Activated naive CD4-positive, alpha-beta T cell treated with anti-CD3 and anti-CD28 coated beads, Interleukin-2, amount 10 ng/mL, durations not matched to agents 7 days and 5 days (primary cell): ENCODE results near the gene NKD1.
"Not testable (repeated sequence)": the region's sequence is repeated elsewhere in the genome, so short reads cannot be mapped to it uniquely, and the experiment has no call there.

Experiments used
- CTCF ChIA-PET: fragments of 350-600 bp; sonication (Branson Sonifier 250); formaldehyde crosslinking; loops from one replicate; lab custom pipeline; 2021; ENCODE audit warnings: antibody characterized with exemption; lab: Charles Lee
- DNase-seq: peaks from one replicate; pipeline ENCODE4 v3.0.0-alpha.2; 2020
- H3K27ac Mint-ChIP-seq: one replicate; pipeline ENCODE4 v1.8.0; 2021; ENCODE audit warnings: mild to moderate bottlenecking, moderate library complexity, mixed read lengths
- H3K27me3 Mint-ChIP-seq: one replicate; pipeline ENCODE4 v1.8.0; 2021; ENCODE audit warnings: mild to moderate bottlenecking, mixed read lengths
- H3K36me3 Mint-ChIP-seq: one replicate; pipeline ENCODE4 v1.8.0; 2021; ENCODE audit warnings: mixed read lengths
- H3K4me1 Mint-ChIP-seq: one replicate; pipeline ENCODE4 v1.8.0; 2021; ENCODE audit warnings: mixed read lengths
- H3K4me3 Mint-ChIP-seq: one replicate; pipeline ENCODE4 v1.8.0; 2021; ENCODE audit warnings: mild to moderate bottlenecking, moderate library complexity, mixed read lengths
- H3K9me3 Mint-ChIP-seq: one replicate; pipeline ENCODE4 v1.8.0; 2021; ENCODE audit warnings: mixed read lengths

The NKD1 gene

GRCh38 chr16:50526249-50526648, 21.9 kb upstream of the NKD1 start:
- no peaks in the 10 kb centered on the region for H3K36me3 Mint-ChIP-seq
- CTCF ChIA-PET = no interaction called here
- no peaks in the 10 kb centered on the region for H3K4me1 Mint-ChIP-seq
- H3K4me3 Mint-ChIP-seq = no peak overlapping the region
- peaks cover 15% of the 10 kb centered on the region for H3K9me3 Mint-ChIP-seq
- H3K27ac Mint-ChIP-seq = no peak overlapping the region
- no peak for DNase-seq
- peaks cover 45% of the 10 kb centered on the region for H3K27me3 Mint-ChIP-seq

- Mint-ChIP-seq H3K36me3 (no peaks in the 10 kb centered on the region), H3K27me3 (peaks cover 43% of the 10 kb centered on the region), H3K27ac (no peak overlapping the region), H3K4me3 (no peak overlapping the region), H3K9me3 (peaks cover 15% of the 10 kb centered on the region), H3K4me1 (no peaks in the 10 kb centered on the region)
- DNase-seq = no peak
- CTCF ChIA-PET = no interaction called here
These were observed 21.4 kb upstream of the NKD1 start for GRCh38 chr16:50526796-50527195.

- no peak for DNase-seq
- Mint-ChIP-seq H3K27ac (no peak overlapping the region), H3K9me3 (peaks cover 15% of the 10 kb centered on the region), H3K4me1 (no peaks in the 10 kb centered on the region), H3K36me3 (no peaks in the 10 kb centered on the region), H3K27me3 (peaks cover 34% of the 10 kb centered on the region), H3K4me3 (no peak overlapping the region)
- CTCF ChIA-PET = no interaction called here
These were observed 19.4 kb upstream of the NKD1 start for GRCh38 chr16:50528820-50529219.

GRCh38 chr16:50529334-50529733, 18.9 kb upstream of the NKD1 start:
- H3K27ac Mint-ChIP-seq = no peak overlapping the region
- H3K4me1 Mint-ChIP-seq = no peaks in the 10 kb centered on the region
- DNase-seq = no peak
- no peaks in the 10 kb centered on the region for H3K36me3 Mint-ChIP-seq
- H3K27me3 Mint-ChIP-seq = peaks cover 37% of the 10 kb centered on the region
- peaks cover 15% of the 10 kb centered on the region for H3K9me3 Mint-ChIP-seq
- CTCF ChIA-PET = no interaction called here
- H3K4me3 Mint-ChIP-seq = no peak overlapping the region

- Mint-ChIP-seq H3K9me3 (peaks cover 15% of the 10 kb centered on the region), H3K36me3 (no peaks in the 10 kb centered on the region), H3K4me1 (no peaks in the 10 kb centered on the region), H3K4me3 (no peak overlapping the region), H3K27ac (no peak overlapping the region), H3K27me3 (peaks cover 37% of the 10 kb centered on the region)
- DNase-seq = no peak
- CTCF ChIA-PET = no interaction called here
These were observed 17.6 kb upstream of the NKD1 start for GRCh38 chr16:50530277-50531236.

- CTCF ChIA-PET = interaction anchor here (0.6 kb wide), 1 partner anchor 47 kb away, joined by 3 read pairs; no protein-coding TSS in a partner anchor
- DNase-seq = no peak
- Mint-ChIP-seq H3K36me3 (no peaks in the 10 kb centered on the region), H3K27ac (no peak overlapping the region), H3K4me3 (no peak overlapping the region), H3K4me1 (no peaks in the 10 kb centered on the region), H3K9me3 (peaks cover 15% of the 10 kb centered on the region), H3K27me3 (peaks cover 30% of the 10 kb centered on the region)
These were observed 16.8 kb upstream of the NKD1 start for GRCh38 chr16:50531359-50531758.

GRCh38 chr16:50531901-50532300, 16.3 kb upstream of the NKD1 start:
- H3K36me3 Mint-ChIP-seq = no peaks in the 10 kb centered on the region
- no peak for DNase-seq
- H3K27ac Mint-ChIP-seq = no peak overlapping the region
- peaks cover 15% of the 10 kb centered on the region for H3K9me3 Mint-ChIP-seq
- CTCF ChIA-PET = interaction anchor here (0.6 kb wide), 2 partner anchors 19 to 48 kb away, joined by 3 read pairs; no protein-coding TSS in a partner anchor
- H3K4me1 Mint-ChIP-seq = no peaks in the 10 kb centered on the region
- peaks cover 30% of the 10 kb centered on the region for H3K27me3 Mint-ChIP-seq
- H3K4me3 Mint-ChIP-seq = no peak overlapping the region

GRCh38 chr16:50532576-50532975, 15.6 kb upstream of the NKD1 start:
- CTCF ChIA-PET = interaction anchor here (0.6 kb wide), 1 partner anchor 19 kb away, joined by 3 read pairs; no protein-coding TSS in a partner anchor

GRCh38 chr16:50533317-50533716, 14.9 kb upstream of the NKD1 start:
- Mint-ChIP-seq H3K9me3 (peaks cover 15% of the 10 kb centered on the region), H3K4me1 (no peaks in the 10 kb centered on the region), H3K27me3 (peaks cover 36% of the 10 kb centered on the region), H3K27ac (no peak overlapping the region), H3K36me3 (no peaks in the 10 kb centered on the region), H3K4me3 (no peak overlapping the region)
- DNase-seq = no peak
- CTCF ChIA-PET = no interaction called here

More at GRCh38 chr16:50532576-50532975, 15.6 kb upstream of the NKD1 start:
- H3K27me3 Mint-ChIP-seq = peaks cover 37% of the 10 kb centered on the region
- no peak overlapping the region for H3K4me3 Mint-ChIP-seq
- no peaks in the 10 kb centered on the region for H3K36me3 Mint-ChIP-seq
- H3K9me3 Mint-ChIP-seq = peaks cover 15% of the 10 kb centered on the region
- DNase-seq = no peak
- H3K4me1 Mint-ChIP-seq = no peaks in the 10 kb centered on the region
- no peak overlapping the region for H3K27ac Mint-ChIP-seq

GRCh38 chr16:50534091-50534490, 14.1 kb upstream of the NKD1 start:
- DNase-seq = no peak
- Mint-ChIP-seq H3K4me1 (no peaks in the 10 kb centered on the region), H3K9me3 (peaks cover 11% of the 10 kb centered on the region), H3K36me3 (no peaks in the 10 kb centered on the region), H3K27me3 (peaks cover 38% of the 10 kb centered on the region), H3K27ac (no peak overlapping the region), H3K4me3 (no peak overlapping the region)
- CTCF ChIA-PET = no interaction called here

GRCh38 chr16:50534556-50534955, 13.6 kb upstream of the NKD1 start:
- Mint-ChIP-seq H3K27ac (no peak overlapping the region), H3K9me3 (peaks cover 7% of the 10 kb centered on the region), H3K4me3 (no peak overlapping the region), H3K4me1 (no peaks in the 10 kb centered on the region), H3K36me3 (no peaks in the 10 kb centered on the region), H3K27me3 (peaks cover 43% of the 10 kb centered on the region)
- CTCF ChIA-PET = no interaction called here
- DNase-seq = no peak

GRCh38 chr16:50534958-50535357, 13.2 kb upstream of the NKD1 start:
- no peaks in the 10 kb centered on the region for H3K4me1 Mint-ChIP-seq
- no peak overlapping the region for H3K27ac Mint-ChIP-seq
- no peaks in the 10 kb centered on the region for H3K36me3 Mint-ChIP-seq
- H3K27me3 Mint-ChIP-seq = peaks cover 46% of the 10 kb centered on the region
- H3K9me3 Mint-ChIP-seq = peaks cover 5% of the 10 kb centered on the region
- CTCF ChIA-PET = no interaction called here
- no peak overlapping the region for H3K4me3 Mint-ChIP-seq
- no peak for DNase-seq

- Mint-ChIP-seq H3K27ac (no peak overlapping the region), H3K4me3 (no peak overlapping the region), H3K9me3 (no peaks in the 10 kb centered on the region), H3K4me1 (no peaks in the 10 kb centered on the region), H3K27me3 (peaks cover 53% of the 10 kb centered on the region), H3K36me3 (no peaks in the 10 kb centered on the region)
- DNase-seq = no peak
- CTCF ChIA-PET = no interaction called here
These were observed 12.5 kb upstream of the NKD1 start for GRCh38 chr16:50535506-50536257.

GRCh38 chr16:50536258-50536645, 11.9 kb upstream of the NKD1 start:
- H3K4me1 Mint-ChIP-seq, DNase-seq, H3K27ac Mint-ChIP-seq, H3K9me3 Mint-ChIP-seq, H3K4me3 Mint-ChIP-seq, H3K36me3 Mint-ChIP-seq: not testable (repeated sequence)
- H3K27me3 Mint-ChIP-seq = peaks cover 53% of the 10 kb centered on the region
- CTCF ChIA-PET = interaction anchor here (1.9 kb wide), 1 partner anchor 270 kb away, joined by 5 read pairs; no protein-coding TSS in a partner anchor
